ENCODE measurements around the gene CNIH3. TPM values are rescaled to one million over a fixed set of nuclear protein-coding genes. Genes with fewer than 3 reads are reported as not detected.

The CNIH3 gene
- total and polyA plus RNA-seq, 2 donors (not counting 1 experiment from before 2014, with no cell fraction given) = 3.7 to 28.1 TPM

GRCh38 chr1:224767676-224768075, 151.6 kb downstream of the CNIH3 start:
- Histone ChIP-seq H3K27me3 (ENCODE audit: control insufficient read depth, insufficient read depth, low read length) (no peaks in the 10 kb centered on the region), H3K4me1 (ENCODE audit: control insufficient read depth, extremely low read depth, insufficient read depth, low read length) (peaks cover 6% of the 10 kb centered on the region), H3K9ac (ENCODE audit: insufficient read depth, low read length) (no peak overlapping the region), H3K36me3 (ENCODE audit: control insufficient read depth, insufficient read depth, low read length) (no peaks in the 10 kb centered on the region), H4K20me1 (ENCODE audit: control insufficient read depth, extremely low read depth, insufficient read depth, low read length) (no peaks in the 10 kb centered on the region), H3K79me2 (ENCODE audit: control insufficient read depth, insufficient read depth, low read length) (no peaks in the 10 kb centered on the region), H2AFZ (ENCODE audit: low read length) (no peak overlapping the region), H3K9me3 (ENCODE audit: control insufficient read depth, insufficient read depth, low read depth, low read length) (no peaks in the 10 kb centered on the region), H3K4me3 (replicated peaks in 1 of 4; ENCODE audit: control extremely low read depth in 1 of 4, insufficient read depth in 1 of 4, low read depth in 3 of 4, low read length in 4 of 4) (no peak overlapping the region), H3K27ac (ENCODE audit: insufficient read depth, low read length) (no peak overlapping the region), H3K4me2 (ENCODE audit: extremely low read depth, insufficient read depth, low read length) (no peak overlapping the region)
- DNase-seq (ENCODE audit: low read depth in 2 of 2) = no peak
- TF ChIP-seq EZH2 (IDR thresholded peaks at IDR 0.05; ENCODE audit: low read length, missing control alignments) (no peak), CTCF (conservative IDR thresholded peaks at IDR 0.05 in 1 of 2, IDR thresholded peaks at IDR 0.05 in 1 of 2; ENCODE audit: low read depth in 1 of 2, low read length in 2 of 2) (no peak)

- H3K4me1 ChIP-seq (ENCODE audit: control insufficient read depth, extremely low read depth, insufficient read depth, low read length) = peaks cover 6% of the 10 kb centered on the region
- H3K4me3 ChIP-seq (replicated peaks in 1 of 4; ENCODE audit: control extremely low read depth in 1 of 4, insufficient read depth in 1 of 4, low read depth in 3 of 4, low read length in 4 of 4) = no peak overlapping the region
- no peaks in the 10 kb centered on the region for H3K79me2 ChIP-seq (ENCODE audit: control insufficient read depth, insufficient read depth, low read length)
- DNase-seq (ENCODE audit: low read depth in 2 of 2) = no peak
- H3K4me2 ChIP-seq (ENCODE audit: extremely low read depth, insufficient read depth, low read length) = no peak overlapping the region
- TF ChIP-seq CTCF (conservative IDR thresholded peaks at IDR 0.05 in 1 of 2, IDR thresholded peaks at IDR 0.05 in 1 of 2; ENCODE audit: low read depth in 1 of 2, low read length in 2 of 2) = no peak
- no peak for TF ChIP-seq EZH2 (IDR thresholded peaks at IDR 0.05; ENCODE audit: low read length, missing control alignments)
- H3K9me3 ChIP-seq (ENCODE audit: control insufficient read depth, insufficient read depth, low read depth, low read length) = no peaks in the 10 kb centered on the region
- H3K27me3 ChIP-seq (ENCODE audit: control insufficient read depth, insufficient read depth, low read length) = no peaks in the 10 kb centered on the region
- H3K36me3 ChIP-seq (ENCODE audit: control insufficient read depth, insufficient read depth, low read length) = no peaks in the 10 kb centered on the region
- no peak overlapping the region for H2AFZ ChIP-seq (ENCODE audit: low read length)
- no peaks in the 10 kb centered on the region for H4K20me1 ChIP-seq (ENCODE audit: control insufficient read depth, extremely low read depth, insufficient read depth, low read length)
- no peak overlapping the region for H3K9ac ChIP-seq (ENCODE audit: insufficient read depth, low read length)
- H3K27ac ChIP-seq (ENCODE audit: insufficient read depth, low read length) = no peak overlapping the region
Measured at GRCh38 chr1:224768971-224769370, 152.9 kb downstream of the CNIH3 start.

- TF ChIP-seq EZH2 (IDR thresholded peaks at IDR 0.05; ENCODE audit: low read length, missing control alignments) = no peak
- TF ChIP-seq CTCF (conservative IDR thresholded peaks at IDR 0.05 in 1 of 2, IDR thresholded peaks at IDR 0.05 in 1 of 2; ENCODE audit: low read depth in 1 of 2, low read length in 2 of 2) = no peak
- DNase-seq (ENCODE audit: low read depth in 2 of 2) = peak; percentile 9 to 36
- no peaks in the 10 kb centered on the region for H3K79me2 ChIP-seq (ENCODE audit: control insufficient read depth, insufficient read depth, low read length)
- H4K20me1 ChIP-seq (ENCODE audit: control insufficient read depth, extremely low read depth, insufficient read depth, low read length) = no peaks in the 10 kb centered on the region
- H2AFZ ChIP-seq (ENCODE audit: low read length) = no peak overlapping the region
- H3K27ac ChIP-seq (ENCODE audit: insufficient read depth, low read length) = no peak overlapping the region
- peaks cover 6% of the 10 kb centered on the region for H3K4me1 ChIP-seq (ENCODE audit: control insufficient read depth, extremely low read depth, insufficient read depth, low read length)
- H3K36me3 ChIP-seq (ENCODE audit: control insufficient read depth, insufficient read depth, low read length) = no peaks in the 10 kb centered on the region
- no peaks in the 10 kb centered on the region for H3K27me3 ChIP-seq (ENCODE audit: control insufficient read depth, insufficient read depth, low read length)
- H3K4me2 ChIP-seq (ENCODE audit: extremely low read depth, insufficient read depth, low read length) = peak overlapping the region; percentile 44
- H3K4me3 ChIP-seq (replicated peaks in 1 of 4; ENCODE audit: control extremely low read depth in 1 of 4, insufficient read depth in 1 of 4, low read depth in 3 of 4, low read length in 4 of 4) = no peak overlapping the region
- H3K9me3 ChIP-seq (ENCODE audit: control insufficient read depth, insufficient read depth, low read depth, low read length) = no peaks in the 10 kb centered on the region
- H3K9ac ChIP-seq (ENCODE audit: insufficient read depth, low read length) = no peak overlapping the region
Measured at GRCh38 chr1:224769452-224770335, 153.6 kb downstream of the CNIH3 start.

Data from fibroblast of lung (primary cell).